Cardiac muscle cell (in vitro differentiated cells and primary cell): Measurements from ENCODE around the gene RASSF1. TPM values are rescaled to one million over a fixed set of nuclear protein-coding genes. Genes with fewer than 3 reads are reported as not detected.

Experiments
- DNase-seq, 2 donors: peaks; one replicate each; pipeline versions ENCODE4 v3.0.0 to v3.0.0-alpha.2; 2010 to 2017; ENCODE audit warnings: low read depth in 1 of 2, low spot score in 1 of 2
- H3K27ac ChIP-seq: fragments of 200-600 bp; sonication (generic); 2 replicates; pipeline ENCODE4 v1.5.1; 2016
- H3K27me3 ChIP-seq: fragments of 200-600 bp; sonication (generic); 2 replicates; pipeline ENCODE4 v1.6.0; 2016; ENCODE audit warnings: control low read depth
- H3K36me3 ChIP-seq: fragments of 200-600 bp; sonication (generic); 2 replicates; pipeline ENCODE4 v1.5.1; 2016; ENCODE audit warnings: control low read depth
- H3K4me1 ChIP-seq: fragments of 200-600 bp; sonication (generic); 2 replicates; pipeline ENCODE4 v1.8.1; 2017; ENCODE audit warnings: low read depth, mild to moderate bottlenecking, mixed run types
- H3K4me3 ChIP-seq: fragments of 200-600 bp; sonication (generic); 2 replicates; pipeline ENCODE4 v1.5.1; 2016; ENCODE audit warnings: mild to moderate bottlenecking
- H3K9me3 ChIP-seq: fragments of 200-600 bp; sonication (generic); 2 replicates; pipeline ENCODE4 v1.5.1; 2017; ENCODE audit warnings: low read depth, mild to moderate bottlenecking, control low read depth
- CTCF ChIP-seq: IDR thresholded peaks from 2 replicates; pipeline ENCODE4 v1.5.1; 2012; ENCODE audit warnings: low read depth, mild to moderate bottlenecking, low read length
- polyA plus RNA-seq: library from polyadenylated mRNA; unstranded; fragments of >200 nt; fragmentation: Nextera tagmentation; extraction: Ambion mirVana; gene quantifications from 2 replicates; pipeline ENCODE4 v1.2.1, GENCODE V29; 2016
- total RNA-seq: library from RNA; depleted of rRNA; stranded (reverse); fragments of >200 nt; gene quantifications from 2 replicates; pipeline ENCODE4 v1.2.3, GENCODE V29; 2016

The RASSF1 gene
- total and polyA plus RNA-seq, 2 experiments from 2014 or later = 23.1 to 23.8 TPM

- DNase-seq = peak; percentile 63 to 68
- H3K4me1 ChIP-seq = peaks cover 8% of the 10 kb centered on the region
- no peaks in the 10 kb centered on the region for H3K36me3 ChIP-seq
- no peak within 1 kb of the TSS for H3K27ac ChIP-seq
- no peaks in the 10 kb centered on the region for H3K9me3 ChIP-seq
- TF ChIP-seq CTCF = no peak
- peaks cover 46% of the 10 kb centered on the region for H3K27me3 ChIP-seq
- peak within 1 kb of the TSS; percentile 42 for H3K4me3 ChIP-seq
Observed at GRCh38 chr3:50345586-50346234, 5.1 kb upstream of the RASSF1 start, which contains the start of gene ZMYND10. Gene ZMYND10, minus strand, starts transcription at chr3:50345732. Its CDS starts 153 bp downstream, at chr3:50345579.

GRCh38 chr3:50345008-50345407 is 4.4 kb upstream of the RASSF1 start:
- Histone ChIP-seq H3K36me3 (no peaks in the 10 kb centered on the region), H3K4me3 (peak overlapping the region; percentile 42), H3K27ac (no peak overlapping the region), H3K4me1 (peaks cover 4% of the 10 kb centered on the region), H3K27me3 (peaks cover 53% of the 10 kb centered on the region), H3K9me3 (no peaks in the 10 kb centered on the region)
- no peak for TF ChIP-seq CTCF
- DNase-seq = no peak

DNA sequence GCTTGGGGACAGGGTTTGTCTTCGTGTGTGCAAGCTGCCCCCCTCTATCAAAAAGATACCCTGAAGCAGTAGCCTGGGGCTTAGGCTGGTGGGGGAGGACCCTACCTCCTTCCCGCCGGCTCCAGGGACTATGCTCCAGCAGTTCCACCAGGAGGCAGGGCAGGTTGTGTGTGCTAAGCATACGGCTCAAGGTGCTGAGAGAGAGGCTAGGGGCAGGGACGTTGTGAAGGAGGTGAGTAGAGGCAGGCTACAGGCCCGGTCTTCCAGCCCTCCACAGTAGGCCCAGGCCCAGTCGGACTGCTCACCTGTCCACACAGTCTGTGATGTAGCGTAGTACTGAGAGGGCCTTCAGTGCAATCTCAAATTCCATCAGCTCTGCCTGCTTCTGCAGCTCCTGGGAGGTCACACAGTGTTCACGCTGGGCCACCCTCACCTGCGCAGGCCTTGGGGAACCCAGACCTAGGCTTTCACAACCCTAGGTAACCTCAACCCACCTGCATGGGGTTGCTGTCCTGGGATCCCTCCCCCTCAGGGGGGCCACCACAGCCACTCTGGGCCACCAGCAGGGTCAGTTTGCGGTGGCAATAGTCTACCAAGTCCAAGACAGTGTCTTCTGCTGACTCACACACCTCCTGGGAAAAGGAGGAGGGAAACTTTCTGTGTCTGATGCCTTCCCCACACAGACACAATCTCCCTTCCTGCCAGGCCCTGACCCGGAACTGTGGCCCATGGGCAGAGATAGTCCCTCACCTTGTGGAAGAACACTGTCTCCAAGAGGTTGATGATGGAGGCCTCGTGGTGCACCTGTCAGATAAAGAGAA is 2.4 kb upstream of the RASSF1 start:
- TF ChIP-seq CTCF = no peak
- no peak for DNase-seq
- Histone ChIP-seq H3K27me3 (peaks cover 61% of the 10 kb centered on the region), H3K4me3 (no peak overlapping the region), H3K4me1 (peaks cover 8% of the 10 kb centered on the region), H3K9me3 (no peaks in the 10 kb centered on the region), H3K27ac (no peak overlapping the region), H3K36me3 (no peaks in the 10 kb centered on the region)

- TF ChIP-seq CTCF = no peak
- no peaks in the 10 kb centered on the region for H3K36me3 ChIP-seq
- H3K4me3 ChIP-seq = no peak overlapping the region
- peaks cover 11% of the 10 kb centered on the region for H3K4me1 ChIP-seq
- no peaks in the 10 kb centered on the region for H3K9me3 ChIP-seq
- no peak overlapping the region for H3K27ac ChIP-seq
- DNase-seq = no peak
- H3K27me3 ChIP-seq = peaks cover 61% of the 10 kb centered on the region
Observed at GRCh38 chr3:50341996-50342650, 1.5 kb upstream of the RASSF1 start.

DNA sequence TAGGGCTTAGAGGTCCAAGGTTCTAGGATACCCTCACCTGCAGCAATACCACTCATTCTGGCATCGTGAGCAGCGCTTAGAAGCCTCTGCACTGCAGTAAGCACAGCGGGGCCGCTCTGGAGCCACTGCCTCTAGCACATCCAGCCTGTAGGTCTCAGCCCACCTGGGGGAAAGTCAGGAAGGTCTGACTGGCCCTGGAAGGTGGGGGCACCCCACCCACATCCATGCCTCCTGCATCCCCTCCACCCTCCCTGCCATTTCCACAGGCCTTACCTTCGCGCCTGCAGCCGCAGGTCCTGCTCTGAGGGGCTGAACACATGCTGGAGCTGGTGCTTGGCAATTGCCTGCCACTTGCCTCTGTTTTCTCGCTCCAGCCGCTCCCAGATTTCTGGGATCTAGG is 901 bp upstream of the RASSF1 start:
- no peak for TF ChIP-seq CTCF
- H3K4me3 ChIP-seq = no peak overlapping the region
- peaks cover 11% of the 10 kb centered on the region for H3K4me1 ChIP-seq
- no peak overlapping the region for H3K27ac ChIP-seq
- peaks cover 61% of the 10 kb centered on the region for H3K27me3 ChIP-seq
- no peak for DNase-seq
- no peaks in the 10 kb centered on the region for H3K9me3 ChIP-seq
- no peaks in the 10 kb centered on the region for H3K36me3 ChIP-seq
